Gastroesophageal sphincter (tissue), 4 donors: ENCODE measurements around the gene NMRAL1. TPM values are rescaled to one million over a fixed set of nuclear protein-coding genes. Genes with fewer than 3 reads are reported as not detected.

Experiments
- ATAC-seq: fragments of 150-250 bp; one replicate; pipeline ENCODE4 v1.9.1; 2016; ENCODE audit warnings: mild to moderate bottlenecking, moderate library complexity
- H3K27ac ChIP-seq, 4 donors: fragments of 200-600 bp; sonication (generic) in 3 of 4; 1 replicate in 3 of 4; 2 replicates in 1 of 4; pipeline ENCODE4 v1.5.1; 2016 to 2019
- H3K27me3 ChIP-seq: fragments of 200-600 bp; sonication (generic); one replicate; pipeline ENCODE4 v1.5.1; 2019
- H3K36me3 ChIP-seq, 2 donors: fragments of 200-600 bp; sonication (generic); one replicate each; pipeline ENCODE4 v1.5.1; 2019; ENCODE audit warnings: control low read depth in 1 of 2
- H3K4me1 ChIP-seq, 3 donors: fragments of 200-600 bp; sonication (generic); 1 replicate in 2 of 3; 2 replicates in 1 of 3; pipeline ENCODE4 v1.5.1; 2016 to 2019; ENCODE audit warnings: control low read depth in 2 of 3
- H3K4me3 ChIP-seq, 2 donors: fragments of 200-600 bp; sonication (generic); one replicate each; pipeline ENCODE4 v1.5.1; 2019; ENCODE audit warnings: mild to moderate bottlenecking in 1 of 2, moderate library complexity in 1 of 2
- H3K9me3 ChIP-seq, 3 donors: fragments of 200-600 bp; sonication (generic); one replicate each; pipeline ENCODE4 v1.5.1; 2017 to 2019; ENCODE audit warnings: control low read depth in 2 of 3
- CTCF ChIP-seq, 4 experiments: fragments of 200-600 bp in 2 of 4; fragments of 450-650 bp in 2 of 4; sonication (generic) in 1 of 4; IDR thresholded peaks; one replicate each; pipeline ENCODE4 v1.5.1; 2017 to 2019; ENCODE audit warnings: antibody characterized with exemption in 4 of 4, mild to moderate bottlenecking in 2 of 4, moderate library complexity in 2 of 4
- EP300 ChIP-seq: sonication (generic); formaldehyde crosslinking; IDR thresholded peaks from one replicate; pipeline ENCODE4 v1.6.1; 2017; ENCODE audit warnings: antibody characterized with exemption, mild to moderate bottlenecking
- POLR2A ChIP-seq, 2 donors: fragments of 450-650 bp; IDR thresholded peaks; one replicate each; pipeline ENCODE4 v1.6.1; 2017; ENCODE audit warnings: antibody characterized with exemption in 2 of 2, mild to moderate bottlenecking in 2 of 2, moderate library complexity in 1 of 2
- POLR2AphosphoS5 ChIP-seq: sonication (generic); formaldehyde crosslinking; IDR thresholded peaks from one replicate; pipeline ENCODE4 v1.6.1; 2017; ENCODE audit warnings: antibody characterized with exemption
- WGBS, 2 donors: methylation state at CpG; one replicate each; pipeline ENCODE4 v1.1.5; 2018; ENCODE audit warnings: low coverage in 1 of 2; 5-methylcytosine and 5-hydroxymethylcytosine counted together
- total RNA-seq, 4 donors: library from RNA; depleted of rRNA; stranded (reverse); fragments of >200 nt; gene quantifications; one replicate each; pipeline ENCODE4 v1.1.0, GENCODE V29; 2016

NMRAL1 gene
- total RNA-seq, 4 donors from 2014 or later, result 32.9 to 49.7 (median 39.3) TPM

- TF ChIP-seq POLR2A (IDR thresholded peaks at IDR 0.05) (no peak), CTCF (IDR thresholded peaks at IDR 0.05) (no peak), POLR2AphosphoS5 (no peak), EP300 (no peak)
- Histone ChIP-seq H3K4me3 (no peak overlapping the region), H3K4me1 (peaks cover 0 to 56% (median 28%) of the 10 kb centered on the region in 3 donors), H3K9me3 (no peaks in the 10 kb centered on the region), H3K27ac (peak overlapping the region in 3 of 4 donors; percentile 19 to 35 (median 26)), H3K36me3 (peaks cover 0 to 73% of the 10 kb centered on the region in 2 donors), H3K27me3 (no peaks in the 10 kb centered on the region)
- 74 to 75% methylated on average over 4 to 6 of the region's 14 CpGs for WGBS, 2 donors
- peak; percentile 4 for ATAC-seq
Measured at GRCh38 chr16:4510747-4511426, 36.5 kb upstream of the NMRAL1 start.

GRCh38 chr16:4510131-4510530, 35.7 kb upstream of the NMRAL1 start:
- H3K36me3 ChIP-seq, result peaks cover 0 to 80% of the 10 kb centered on the region in 2 donors
- no peaks in the 10 kb centered on the region for H3K27me3 ChIP-seq
- no peak overlapping the region for H3K4me3 ChIP-seq
- no peak for TF ChIP-seq POLR2A (IDR thresholded peaks at IDR 0.05)
- no peak for TF ChIP-seq POLR2AphosphoS5
- TF ChIP-seq CTCF (IDR thresholded peaks at IDR 0.05), result no peak
- TF ChIP-seq EP300, result no peak
- WGBS, 2 donors, result 77 to 83% methylated on average over 1 to 5 of the region's 5 CpGs
- peaks cover 0 to 52% (median 26%) of the 10 kb centered on the region in 3 donors for H3K4me1 ChIP-seq
- H3K9me3 ChIP-seq, result no peaks in the 10 kb centered on the region
- H3K27ac ChIP-seq, result no peak overlapping the region
- ATAC-seq, result no peak

- no peak overlapping the region for H3K27ac ChIP-seq
- ATAC-seq, result no peak
- 76 to 87% methylated on average over 5 to 7 of the region's 8 CpGs for WGBS, 2 donors
- H3K9me3 ChIP-seq, result no peaks in the 10 kb centered on the region
- TF ChIP-seq CTCF (IDR thresholded peaks at IDR 0.05) (no peak), EP300 (no peak), POLR2AphosphoS5 (no peak), POLR2A (IDR thresholded peaks at IDR 0.05) (no peak)
- H3K4me3 ChIP-seq, result no peak overlapping the region
- peaks cover 0 to 45% (median 20%) of the 10 kb centered on the region in 3 donors for H3K4me1 ChIP-seq
- no peaks in the 10 kb centered on the region for H3K27me3 ChIP-seq
- H3K36me3 ChIP-seq, result peaks cover 0 to 80% of the 10 kb centered on the region in 2 donors
Measured at GRCh38 chr16:4509420-4509819, 35.0 kb upstream of the NMRAL1 start.

- Histone ChIP-seq H3K9me3 (no peaks in the 10 kb centered on the region), H3K36me3 (peaks cover 0 to 78% of the 10 kb centered on the region in 2 donors), H3K4me3 (no peak overlapping the region), H3K4me1 (peaks cover 0 to 39% (median 15%) of the 10 kb centered on the region in 3 donors), H3K27me3 (no peaks in the 10 kb centered on the region), H3K27ac (no peak overlapping the region)
- no CpG with 5 or more reads among the region's 3 CpGs for WGBS, 2 donors
- TF ChIP-seq CTCF (IDR thresholded peaks at IDR 0.05) (no peak), POLR2AphosphoS5 (no peak), EP300 (no peak), POLR2A (IDR thresholded peaks at IDR 0.05) (no peak)
- no peak for ATAC-seq
Measured at GRCh38 chr16:4508806-4509205, 34.4 kb upstream of the NMRAL1 start.
